GM19467 (cell line): ENCODE data around the gene DNASE1.
A peak's percentile ranks its signal among the peaks of the same experiment; 100 is the strongest.
"Not testable (repeated sequence)": the region's sequence is repeated elsewhere in the genome, so short reads cannot be mapped to it uniquely, and the experiment has no call there.

Experiments used
- ATAC-seq: cut with Tn5 transposase; IDR thresholded peaks from one replicate; pipeline ENCODE4 v1.9.1; 2021; ENCODE audit warnings: mild to moderate bottlenecking, moderate library complexity; ENCODE audit not compliant: unreplicated experiment

Gene DNASE1

GRCh38 chr16:3654249-3654991 lies at the start of gene DNASE1:
TSS of gene DNASE1 (plus strand) at chr16:3654691. CDS start at chr16:3655374, 683 bp downstream.
- no peak for ATAC-seq

GRCh38 chr16:3606441-3606840 lies 48.0 kb upstream of the DNASE1 start:
- ATAC-seq = no peak

DNA sequence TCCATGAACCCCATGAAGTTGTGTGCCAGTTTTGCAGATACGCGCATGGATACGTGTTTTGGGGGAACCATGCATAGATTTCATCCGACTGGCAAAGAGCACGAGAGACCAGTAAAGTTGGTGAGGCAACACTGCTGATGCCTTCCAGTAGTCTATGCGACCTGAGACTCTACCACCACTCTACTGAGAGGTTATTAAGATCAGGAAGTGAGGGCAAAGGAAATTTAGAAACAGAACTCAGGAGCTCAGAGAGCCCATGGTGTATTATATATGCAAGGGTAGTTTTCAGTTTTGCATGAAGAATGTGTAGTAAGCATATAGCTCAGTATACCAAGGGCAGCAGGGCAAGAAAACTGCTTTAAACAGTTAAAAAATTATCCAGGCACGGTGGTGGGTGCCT lies 47.3 kb upstream of the DNASE1 start:
- no peak for ATAC-seq

DNA sequence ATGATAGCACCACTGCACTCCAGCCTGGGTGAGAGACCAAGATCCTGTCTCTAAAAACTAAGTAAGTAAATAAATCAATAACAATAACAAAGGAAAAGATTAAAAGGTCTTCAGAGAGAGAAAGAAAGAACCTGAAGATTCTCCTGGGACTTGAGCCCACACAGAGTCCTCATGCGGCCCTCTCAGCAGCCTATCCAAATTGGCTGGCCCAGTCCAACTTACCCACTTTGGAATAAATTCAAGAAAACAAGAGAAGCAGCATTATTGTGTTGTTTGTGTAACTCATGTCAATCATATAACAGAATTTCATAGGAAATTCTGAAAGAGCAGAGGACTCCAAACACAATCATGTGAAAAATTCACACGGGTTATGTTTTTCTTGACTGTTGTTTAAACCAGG lies 46.9 kb upstream of the DNASE1 start:
- no peak for ATAC-seq

GRCh38 chr16:3608069-3608468 lies 46.4 kb upstream of the DNASE1 start:
- ATAC-seq = no peak

DNA sequence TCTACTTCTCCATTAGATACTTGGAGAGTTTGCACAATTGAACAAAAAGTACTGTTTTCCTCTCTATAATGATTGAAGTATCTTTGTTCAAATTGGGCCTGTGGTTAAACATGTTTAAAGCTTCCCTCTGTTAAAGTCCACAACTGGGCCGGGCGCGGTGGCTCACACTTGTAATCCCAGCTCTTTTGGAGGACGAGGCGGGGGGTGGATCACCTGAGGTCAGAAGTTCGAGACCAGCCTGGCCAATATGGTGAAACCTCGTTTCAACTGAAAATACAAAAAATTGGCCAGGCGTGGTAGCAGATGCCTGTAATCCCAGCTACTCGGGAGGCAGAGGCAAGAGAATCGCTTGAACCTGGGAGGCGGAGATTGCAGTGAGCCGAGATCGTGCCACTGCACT lies 45.5 kb upstream of the DNASE1 start:
- ATAC-seq = not testable (repeated sequence)

DNA sequence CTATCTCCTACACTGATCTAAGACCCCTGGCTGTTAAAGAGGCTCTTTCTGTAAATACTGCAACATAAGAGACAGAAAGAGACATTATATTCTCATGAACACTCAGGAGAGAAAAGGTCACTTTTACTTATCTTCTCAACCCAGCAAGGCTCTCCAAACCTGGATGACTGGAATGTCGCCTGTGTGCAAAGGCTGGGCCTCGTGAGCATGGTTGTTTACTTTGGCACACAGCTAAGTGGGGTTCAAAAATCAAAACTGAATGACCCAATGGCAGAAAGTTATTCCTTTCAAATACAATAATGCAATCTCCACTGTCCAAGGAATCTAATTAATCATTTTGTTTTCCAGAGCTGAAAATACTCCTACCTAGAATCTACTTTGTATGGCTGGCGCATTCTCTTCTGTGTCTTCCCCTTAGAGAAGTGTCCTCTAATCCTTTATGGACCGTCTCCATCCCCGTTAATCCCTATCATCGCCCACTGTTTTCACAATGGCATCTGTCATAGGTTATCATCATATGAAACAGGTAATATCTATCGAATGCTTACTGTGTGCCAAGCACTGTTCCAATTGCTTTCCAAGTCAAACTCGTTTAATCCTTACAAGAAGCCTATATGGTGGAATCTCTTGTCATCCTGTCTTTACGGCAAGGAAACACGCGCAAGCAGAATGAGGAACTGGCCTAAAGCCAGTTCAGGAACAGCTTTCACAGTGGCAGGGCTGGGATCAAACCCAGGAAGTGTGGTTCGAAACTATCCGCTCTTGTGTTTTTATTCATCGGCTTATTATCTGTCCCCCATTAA lies 44.4 kb upstream of the DNASE1 start:
- ATAC-seq = no peak

GRCh38 chr16:3610698-3611145 lies 43.8 kb upstream of the DNASE1 start:
- ATAC-seq = no peak

- peak; percentile 82 for ATAC-seq
Observed at GRCh38 chr16:3611146-3611975, 43.1 kb upstream of the DNASE1 start, which contains the start of gene SLX4. TSS of gene SLX4 (minus strand) at chr16:3611606. CDS start at chr16:3608964, 2,642 bp downstream.

DNA sequence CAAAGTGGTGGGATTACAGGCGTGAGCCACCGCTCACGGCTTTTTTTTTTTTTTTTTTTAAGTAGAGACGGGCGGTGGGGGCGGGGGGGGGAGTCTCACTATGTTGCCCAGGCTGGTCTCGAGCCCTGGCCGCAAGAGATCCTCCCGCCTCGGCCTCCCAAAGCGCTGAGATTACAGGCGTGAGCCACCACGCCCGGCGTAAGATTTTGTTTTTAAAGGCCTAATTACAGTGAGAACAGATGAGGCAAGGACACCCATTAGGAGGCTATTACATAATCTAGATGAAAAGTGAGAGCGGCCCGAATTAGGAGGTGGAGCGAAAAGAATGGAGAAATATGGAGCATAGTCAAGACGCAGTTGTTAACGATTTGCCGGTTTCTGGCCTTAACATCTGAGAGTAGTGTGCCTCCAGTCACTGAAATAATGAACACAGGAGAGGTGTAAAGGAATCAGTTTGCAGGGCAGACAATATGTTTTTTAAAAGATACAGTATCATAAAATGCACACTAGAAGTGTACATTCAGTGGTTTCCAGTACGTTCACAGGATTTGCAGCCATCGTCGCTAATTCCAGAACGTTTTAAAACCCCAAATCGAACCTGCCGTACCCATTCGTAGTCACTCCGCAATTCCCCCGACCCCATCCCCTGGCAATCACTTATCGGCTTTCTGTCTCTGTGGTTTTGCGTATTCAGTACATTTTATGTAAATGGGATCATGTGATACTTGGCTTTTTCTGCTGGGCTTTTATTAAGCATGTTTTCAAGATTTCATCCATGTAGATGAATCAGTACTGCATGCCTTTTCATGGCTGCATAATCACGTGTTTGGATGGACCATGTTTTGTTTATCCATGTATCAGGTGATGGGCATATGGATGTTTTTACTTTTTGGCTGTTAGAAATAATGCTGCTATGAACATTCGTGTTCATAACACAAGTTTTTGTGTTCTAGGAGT lies 41.7 kb upstream of the DNASE1 start:
- no peak for ATAC-seq

DNA sequence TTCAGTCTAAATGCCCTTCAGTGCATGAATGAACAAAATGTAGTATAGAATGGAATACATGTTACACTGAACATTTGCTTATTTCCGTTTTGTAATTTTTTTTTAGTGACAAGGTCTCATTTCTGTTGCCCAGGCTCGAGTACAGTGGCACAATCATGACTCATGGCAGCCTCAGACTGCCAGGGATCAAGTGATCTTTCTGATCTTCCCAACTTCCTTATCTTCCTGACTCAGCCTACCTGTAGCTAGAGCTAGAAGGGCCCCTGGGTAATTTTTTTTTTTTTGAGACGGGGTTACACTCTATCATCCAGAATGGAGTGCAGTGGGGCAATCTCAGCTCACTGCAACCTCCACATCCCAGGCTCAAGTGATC lies 35.7 kb upstream of the DNASE1 start:
- ATAC-seq = no peak

DNA sequence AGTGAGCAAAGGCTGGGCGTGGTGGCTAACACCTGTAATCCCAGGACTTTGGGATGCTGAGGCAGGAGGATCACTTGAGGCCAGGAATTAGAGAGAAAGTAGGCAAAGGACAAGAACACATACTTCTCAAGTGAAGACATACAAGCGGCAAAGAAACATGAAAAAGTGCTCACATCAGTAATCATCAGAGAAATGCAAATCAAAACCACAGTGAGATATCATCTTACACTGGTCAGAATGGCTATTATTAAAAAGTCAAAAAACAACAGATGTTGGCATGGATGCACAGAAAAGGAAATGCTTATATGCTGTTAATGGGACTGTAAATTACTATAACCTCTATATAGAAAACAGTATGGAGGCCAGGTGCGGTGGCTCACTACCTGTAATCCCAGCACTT lies 30.8 kb upstream of the DNASE1 start:
- ATAC-seq = no peak

DNA sequence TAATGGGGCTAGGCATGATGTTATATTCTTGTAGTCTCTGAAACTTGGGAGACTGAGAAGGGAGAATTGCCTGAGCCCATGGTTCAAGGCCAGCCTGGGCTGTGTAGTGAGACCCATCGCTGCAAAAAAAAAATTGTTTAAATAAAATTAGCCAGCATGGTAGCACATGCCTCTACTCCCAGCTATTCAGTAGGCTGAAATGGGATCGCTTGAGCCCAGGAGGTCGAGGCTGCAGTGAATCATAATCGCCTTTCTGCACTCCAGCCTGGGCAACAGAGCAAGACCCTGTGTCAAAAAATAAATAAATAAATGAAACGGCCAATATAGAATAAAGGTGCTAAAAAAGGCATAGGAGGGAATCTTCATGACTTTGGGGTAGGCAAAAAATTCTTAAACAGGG lies 29.2 kb upstream of the DNASE1 start:
- no peak for ATAC-seq

DNA sequence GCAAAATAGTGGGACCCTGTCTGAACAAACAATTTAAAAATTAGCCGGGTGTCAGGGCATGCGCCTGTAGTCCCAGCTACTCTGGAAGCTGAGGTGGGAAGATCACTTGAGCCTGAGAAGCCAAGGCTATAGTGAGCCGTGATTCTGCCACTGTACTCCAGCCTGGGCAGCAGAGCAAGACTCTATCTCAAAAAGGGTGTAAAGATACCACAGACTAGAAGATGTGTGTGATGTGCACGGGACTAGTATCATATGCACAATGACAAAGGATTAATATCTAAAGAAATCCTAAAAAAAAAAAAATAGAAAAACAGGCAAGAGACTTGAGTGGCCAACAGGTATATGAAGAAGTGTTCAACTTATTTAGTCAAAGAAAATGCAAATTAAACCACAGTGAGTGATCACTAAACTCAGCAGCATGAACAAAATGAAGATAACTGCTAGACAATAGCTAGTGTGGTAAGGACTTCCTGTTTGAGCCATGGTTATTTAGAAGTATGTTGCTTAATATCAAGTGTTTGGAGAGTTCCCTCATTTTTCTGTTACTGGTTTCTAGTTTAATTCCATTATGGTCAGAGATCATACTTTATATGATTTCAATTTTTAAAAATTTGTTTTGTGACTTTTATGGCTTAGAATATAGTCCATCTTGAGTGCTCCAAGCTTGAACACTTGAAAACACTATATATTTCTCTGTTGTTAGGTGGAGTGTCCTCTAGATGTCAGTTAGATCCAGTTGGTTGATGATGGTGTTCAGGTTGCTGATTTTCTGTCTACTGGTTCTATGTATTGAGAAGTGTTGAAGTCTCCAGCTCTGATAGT lies 28.4 kb upstream of the DNASE1 start:
- ATAC-seq = no peak

DNA sequence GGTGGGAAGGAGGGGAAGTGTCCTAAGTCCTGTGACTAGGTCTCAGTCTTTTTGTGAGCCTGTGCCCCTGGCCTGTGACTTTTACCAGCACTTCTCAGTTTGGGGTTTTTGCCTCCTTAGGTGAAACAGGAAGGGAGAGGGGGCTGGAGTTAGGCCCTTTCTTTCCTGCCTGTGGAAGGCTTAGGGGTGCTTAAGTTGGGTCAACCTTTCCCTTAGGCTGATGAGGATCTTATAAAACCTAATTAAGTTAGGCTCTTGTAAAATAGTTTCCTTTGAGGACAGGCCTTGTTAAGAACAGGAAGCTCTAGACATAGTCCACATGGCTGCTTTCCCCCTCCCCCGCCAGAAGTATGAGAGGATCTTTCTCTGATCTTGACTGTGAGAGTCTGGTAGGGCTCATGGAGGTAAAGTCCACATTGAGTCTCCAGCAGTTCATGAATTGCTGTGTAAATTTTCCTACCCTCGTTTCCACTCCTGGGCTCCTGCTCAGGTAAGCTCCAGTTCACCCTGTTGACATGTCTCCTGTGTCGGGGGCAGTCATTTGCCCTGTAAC lies 17.0 kb upstream of the DNASE1 start:
- ATAC-seq = no peak

GRCh38 chr16:3638916-3639644 lies 15.4 kb upstream of the DNASE1 start:
- no peak for ATAC-seq

GRCh38 chr16:3640207-3640606 lies 14.3 kb upstream of the DNASE1 start:
- no peak for ATAC-seq
